ENCODE data around the gene TRAM2. TPM values are rescaled to one million over a fixed set of nuclear protein-coding genes. Genes with fewer than 3 reads are reported as not detected.

Gene TRAM2
- total RNA-seq, 1 experiment from 2014 or later: 9.9 TPM

GRCh38 chr6:52511163-52511562 lies 65.7 kb downstream of the TRAM2 start:
- no TSS peak for BruUV-seq (replicated peaks)
- POLR2A ChIA-PET: interaction anchor here (0.7 kb wide), 1 partner anchor 91 kb away, joined by 3 read pairs; the partner anchor contains the start of gene EFHC1
- CTCF ChIA-PET: interaction anchor here (0.6 to 0.9 kb wide), 3 partner anchors 94 to 1223 kb away, joined by 3 read pairs; no protein-coding TSS in a partner anchor
- H3K4me1 Mint-ChIP-seq (ENCODE audit: insufficient read depth, unreplicated experiment): peaks cover 51% of the 10 kb centered on the region
- H3K4me3 Mint-ChIP-seq (ENCODE audit: unreplicated experiment): no peak overlapping the region
- H3K36me3 Mint-ChIP-seq (ENCODE audit: insufficient read depth, unreplicated experiment): peaks cover 50% of the 10 kb centered on the region
- intact Hi-C loops (cut with micrococcal nuclease): no loop called here
- no peaks in the 10 kb centered on the region for H3K27me3 Mint-ChIP-seq (ENCODE audit: insufficient read depth, unreplicated experiment)
- H3K27ac Mint-ChIP-seq (ENCODE audit: low read depth, unreplicated experiment): no peak overlapping the region
- H3K9me3 Mint-ChIP-seq (ENCODE audit: unreplicated experiment): no peaks in the 10 kb centered on the region
- TF ChIP-seq CTCF (IDR thresholded peaks at IDR 0.05; ENCODE audit: unreplicated experiment): no peak
- DNase-seq (ENCODE audit: unreplicated experiment): no peak

DNA sequence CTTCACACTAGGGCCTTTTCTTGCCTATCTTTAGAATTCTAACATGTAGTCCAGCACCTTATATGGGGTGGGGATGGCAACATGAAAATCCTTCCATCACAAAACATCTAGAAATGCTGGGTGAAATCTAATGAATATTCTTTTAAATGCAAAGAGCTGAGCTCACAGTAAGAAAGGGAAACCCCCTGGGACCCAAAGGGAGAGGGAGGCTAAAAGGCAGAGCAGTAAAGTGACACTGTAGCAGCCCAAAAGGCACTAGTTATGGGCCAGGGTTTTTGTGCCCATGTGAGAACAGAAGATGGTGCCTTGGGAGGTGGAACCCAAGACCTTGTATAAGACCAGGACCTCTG lies 66.7 kb downstream of the TRAM2 start:
- Mint-ChIP-seq H3K36me3 (ENCODE audit: insufficient read depth, unreplicated experiment) (peaks cover 48% of the 10 kb centered on the region), H3K9me3 (ENCODE audit: unreplicated experiment) (no peaks in the 10 kb centered on the region), H3K4me1 (ENCODE audit: insufficient read depth, unreplicated experiment) (peaks cover 44% of the 10 kb centered on the region), H3K27ac (ENCODE audit: low read depth, unreplicated experiment) (no peak overlapping the region), H3K27me3 (ENCODE audit: insufficient read depth, unreplicated experiment) (no peaks in the 10 kb centered on the region), H3K4me3 (ENCODE audit: unreplicated experiment) (no peak overlapping the region)
- BruUV-seq (replicated peaks): no TSS peak
- intact Hi-C loops (cut with micrococcal nuclease): no loop called here
- CTCF ChIA-PET: interaction anchor here (0.7 to 0.8 kb wide), 2 partner anchors 15 to 82 kb away, joined by 3 read pairs; no protein-coding TSS in a partner anchor
- POLR2A ChIA-PET: no interaction called here
- no peak for DNase-seq (ENCODE audit: unreplicated experiment)
- TF ChIP-seq CTCF (IDR thresholded peaks at IDR 0.05; ENCODE audit: unreplicated experiment): no peak

GRCh38 chr6:52509281-52510212 lies 67.3 kb downstream of the TRAM2 start:
- no peak for DNase-seq (ENCODE audit: unreplicated experiment)
- H3K9me3 Mint-ChIP-seq (ENCODE audit: unreplicated experiment): no peaks in the 10 kb centered on the region
- peaks cover 46% of the 10 kb centered on the region for H3K36me3 Mint-ChIP-seq (ENCODE audit: insufficient read depth, unreplicated experiment)
- BruUV-seq (replicated peaks): no TSS peak
- intact Hi-C loops (cut with micrococcal nuclease): no loop called here
- no peak overlapping the region for H3K4me3 Mint-ChIP-seq (ENCODE audit: unreplicated experiment)
- CTCF ChIA-PET: interaction anchor here (0.7 to 0.8 kb wide), 3 partner anchors 16 to 82 kb away, joined by 3 read pairs; no protein-coding TSS in a partner anchor
- POLR2A ChIA-PET: no interaction called here
- TF ChIP-seq CTCF (IDR thresholded peaks at IDR 0.05; ENCODE audit: unreplicated experiment): no peak
- H3K27me3 Mint-ChIP-seq (ENCODE audit: insufficient read depth, unreplicated experiment): no peaks in the 10 kb centered on the region
- no peak overlapping the region for H3K27ac Mint-ChIP-seq (ENCODE audit: low read depth, unreplicated experiment)
- H3K4me1 Mint-ChIP-seq (ENCODE audit: insufficient read depth, unreplicated experiment): peaks cover 44% of the 10 kb centered on the region

GRCh38 chr6:52508261-52508739 lies 68.6 kb downstream of the TRAM2 start:
- Mint-ChIP-seq H3K9me3 (ENCODE audit: unreplicated experiment) (no peaks in the 10 kb centered on the region), H3K4me1 (ENCODE audit: insufficient read depth, unreplicated experiment) (peaks cover 41% of the 10 kb centered on the region), H3K27me3 (ENCODE audit: insufficient read depth, unreplicated experiment) (no peaks in the 10 kb centered on the region), H3K27ac (ENCODE audit: low read depth, unreplicated experiment) (no peak overlapping the region), H3K36me3 (ENCODE audit: insufficient read depth, unreplicated experiment) (peaks cover 52% of the 10 kb centered on the region), H3K4me3 (ENCODE audit: unreplicated experiment) (no peak overlapping the region)
- TF ChIP-seq CTCF (IDR thresholded peaks at IDR 0.05; ENCODE audit: unreplicated experiment): no peak
- intact Hi-C loops (cut with micrococcal nuclease): no loop called here
- no TSS peak for BruUV-seq (replicated peaks)
- no peak for DNase-seq (ENCODE audit: unreplicated experiment)
- POLR2A ChIA-PET: interaction anchor here (1.0 kb wide), 1 partner anchor 59 kb away, joined by 3 read pairs; no protein-coding TSS in a partner anchor
- CTCF ChIA-PET: interaction anchor here (0.7 kb wide), 1 partner anchor 32 kb away, joined by 3 read pairs; no protein-coding TSS in a partner anchor
